Neural cell (in vitro differentiated cells): ENCODE measurements around the gene ARHGDIG.

Experiments
- EZH2 ChIP-seq: fragments of 200-600, 300-800 bp; shearing (Covaris generic), sonication (generic); IDR thresholded peaks from 2 replicates; pipeline ENCODE4 v1.6.1; 2014; ENCODE audit warnings: antibody characterized with exemption, low read length, borderline replicate concordance, mild to moderate bottlenecking; ENCODE audit not compliant: insufficient read depth, poor library complexity, severe bottlenecking
- TF ChIP-seq, protein P1 (sequence below): fragments of 450-650 bp; IDR thresholded peaks from 2 replicates; pipeline ENCODE4 v1.5.1; 2014; ENCODE audit warnings: antibody characterized with exemption, mild to moderate bottlenecking, moderate library complexity; ENCODE audit not compliant: poor library complexity, severe bottlenecking
- TF ChIP-seq, protein P2 (sequence below): IDR thresholded peaks from 2 replicates; pipeline ENCODE4 v1.6.1; 2012; ENCODE audit warnings: borderline replicate concordance

DNA sequence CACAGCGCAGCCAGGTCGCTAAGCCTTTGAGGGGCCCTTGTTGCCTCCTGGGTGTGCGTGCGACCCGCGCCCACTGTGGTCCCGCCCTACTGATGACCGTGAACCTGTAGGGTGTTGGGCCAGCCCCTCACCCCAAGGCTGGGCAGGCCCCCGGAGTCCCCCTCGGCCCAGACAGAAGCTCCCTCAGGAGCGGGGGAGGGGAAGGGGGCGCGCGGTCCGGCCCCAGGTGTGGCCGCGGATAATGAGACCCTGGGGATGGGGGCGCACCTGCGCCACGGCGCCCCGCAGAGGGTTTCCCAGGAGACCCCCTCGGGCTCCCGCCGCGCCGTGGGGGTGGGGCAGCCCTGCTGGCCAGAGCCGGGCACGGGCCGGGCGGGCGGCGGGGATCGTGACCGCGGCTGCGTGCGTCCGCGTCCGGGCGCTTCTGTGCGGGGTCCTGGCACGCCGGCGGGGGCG, 358 bp upstream of the ARHGDIG start:
- TF ChIP-seq, protein P1, sequence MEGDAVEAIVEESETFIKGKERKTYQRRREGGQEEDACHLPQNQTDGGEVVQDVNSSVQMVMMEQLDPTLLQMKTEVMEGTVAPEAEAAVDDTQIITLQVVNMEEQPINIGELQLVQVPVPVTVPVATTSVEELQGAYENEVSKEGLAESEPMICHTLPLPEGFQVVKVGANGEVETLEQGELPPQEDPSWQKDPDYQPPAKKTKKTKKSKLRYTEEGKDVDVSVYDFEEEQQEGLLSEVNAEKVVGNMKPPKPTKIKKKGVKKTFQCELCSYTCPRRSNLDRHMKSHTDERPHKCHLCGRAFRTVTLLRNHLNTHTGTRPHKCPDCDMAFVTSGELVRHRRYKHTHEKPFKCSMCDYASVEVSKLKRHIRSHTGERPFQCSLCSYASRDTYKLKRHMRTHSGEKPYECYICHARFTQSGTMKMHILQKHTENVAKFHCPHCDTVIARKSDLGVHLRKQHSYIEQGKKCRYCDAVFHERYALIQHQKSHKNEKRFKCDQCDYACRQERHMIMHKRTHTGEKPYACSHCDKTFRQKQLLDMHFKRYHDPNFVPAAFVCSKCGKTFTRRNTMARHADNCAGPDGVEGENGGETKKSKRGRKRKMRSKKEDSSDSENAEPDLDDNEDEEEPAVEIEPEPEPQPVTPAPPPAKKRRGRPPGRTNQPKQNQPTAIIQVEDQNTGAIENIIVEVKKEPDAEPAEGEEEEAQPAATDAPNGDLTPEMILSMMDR = no peak
- TF ChIP-seq, protein P2, sequence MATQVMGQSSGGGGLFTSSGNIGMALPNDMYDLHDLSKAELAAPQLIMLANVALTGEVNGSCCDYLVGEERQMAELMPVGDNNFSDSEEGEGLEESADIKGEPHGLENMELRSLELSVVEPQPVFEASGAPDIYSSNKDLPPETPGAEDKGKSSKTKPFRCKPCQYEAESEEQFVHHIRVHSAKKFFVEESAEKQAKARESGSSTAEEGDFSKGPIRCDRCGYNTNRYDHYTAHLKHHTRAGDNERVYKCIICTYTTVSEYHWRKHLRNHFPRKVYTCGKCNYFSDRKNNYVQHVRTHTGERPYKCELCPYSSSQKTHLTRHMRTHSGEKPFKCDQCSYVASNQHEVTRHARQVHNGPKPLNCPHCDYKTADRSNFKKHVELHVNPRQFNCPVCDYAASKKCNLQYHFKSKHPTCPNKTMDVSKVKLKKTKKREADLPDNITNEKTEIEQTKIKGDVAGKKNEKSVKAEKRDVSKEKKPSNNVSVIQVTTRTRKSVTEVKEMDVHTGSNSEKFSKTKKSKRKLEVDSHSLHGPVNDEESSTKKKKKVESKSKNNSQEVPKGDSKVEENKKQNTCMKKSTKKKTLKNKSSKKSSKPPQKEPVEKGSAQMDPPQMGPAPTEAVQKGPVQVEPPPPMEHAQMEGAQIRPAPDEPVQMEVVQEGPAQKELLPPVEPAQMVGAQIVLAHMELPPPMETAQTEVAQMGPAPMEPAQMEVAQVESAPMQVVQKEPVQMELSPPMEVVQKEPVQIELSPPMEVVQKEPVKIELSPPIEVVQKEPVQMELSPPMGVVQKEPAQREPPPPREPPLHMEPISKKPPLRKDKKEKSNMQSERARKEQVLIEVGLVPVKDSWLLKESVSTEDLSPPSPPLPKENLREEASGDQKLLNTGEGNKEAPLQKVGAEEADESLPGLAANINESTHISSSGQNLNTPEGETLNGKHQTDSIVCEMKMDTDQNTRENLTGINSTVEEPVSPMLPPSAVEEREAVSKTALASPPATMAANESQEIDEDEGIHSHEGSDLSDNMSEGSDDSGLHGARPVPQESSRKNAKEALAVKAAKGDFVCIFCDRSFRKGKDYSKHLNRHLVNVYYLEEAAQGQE = no peak
- no peak for TF ChIP-seq EZH2
